ENCODE measurements around the gene LIPE. TPM values are rescaled to one million over a fixed set of nuclear protein-coding genes. Genes with fewer than 3 reads are reported as not detected.
A peak's percentile ranks its signal among the peaks of the same experiment; 100 is the strongest.

LIPE gene
- total RNA-seq, 1 experiment from 2014 or later, result 7.4 TPM

DNA sequence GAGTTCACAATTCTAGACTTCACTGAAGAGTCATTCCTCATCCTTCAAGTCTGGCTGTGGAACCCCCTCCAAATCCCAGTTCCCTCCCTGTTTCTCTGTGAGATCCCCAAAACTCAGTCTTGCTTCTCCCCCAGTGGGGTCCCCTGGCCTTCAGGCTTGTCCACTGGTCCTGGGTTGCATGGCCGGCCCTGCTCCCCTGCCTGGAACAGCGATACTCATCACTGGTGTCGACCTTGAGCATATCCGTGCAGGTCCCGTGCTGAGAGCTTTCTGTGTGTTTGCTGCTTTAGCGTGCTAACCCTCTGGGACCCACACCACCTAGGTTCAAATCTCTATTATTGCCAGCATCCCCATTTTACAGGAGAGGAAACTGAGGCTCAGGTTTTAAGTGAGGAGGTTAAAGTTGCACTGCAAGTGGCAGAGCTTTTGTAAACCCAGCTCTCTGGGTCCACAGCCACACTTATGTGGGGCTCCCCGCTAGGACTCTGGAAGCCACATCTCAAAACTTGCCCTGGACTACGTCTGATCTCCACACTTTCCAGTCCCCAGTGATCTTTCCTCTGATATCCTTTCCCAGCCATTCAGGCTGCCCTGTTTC, 15.5 kb downstream of the LIPE start:
- DNase-seq (ENCODE audit: low read depth), result no peak

DNA sequence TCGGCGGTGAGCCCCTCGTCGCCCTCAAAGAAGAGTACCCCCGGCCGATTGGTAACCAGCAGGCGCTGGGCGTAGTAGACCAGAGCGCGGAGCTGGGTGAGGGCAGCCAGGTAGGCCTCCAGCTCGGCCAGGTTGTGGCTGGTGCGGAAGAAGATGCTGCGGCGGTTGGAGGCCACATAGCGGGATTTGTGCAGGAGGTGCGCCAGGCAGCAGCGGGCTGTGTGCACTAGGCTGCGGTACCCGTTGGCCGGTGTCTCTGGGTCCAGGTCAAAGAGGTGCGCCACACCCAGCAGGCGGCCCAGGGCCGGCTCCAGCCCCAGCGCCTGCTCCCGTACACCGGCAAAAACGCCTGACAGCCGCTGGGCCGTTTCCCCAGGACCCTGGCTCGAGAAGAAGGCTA, 16.8 kb downstream of the LIPE start:
- DNase-seq (ENCODE audit: low read depth), result no peak

DNA sequence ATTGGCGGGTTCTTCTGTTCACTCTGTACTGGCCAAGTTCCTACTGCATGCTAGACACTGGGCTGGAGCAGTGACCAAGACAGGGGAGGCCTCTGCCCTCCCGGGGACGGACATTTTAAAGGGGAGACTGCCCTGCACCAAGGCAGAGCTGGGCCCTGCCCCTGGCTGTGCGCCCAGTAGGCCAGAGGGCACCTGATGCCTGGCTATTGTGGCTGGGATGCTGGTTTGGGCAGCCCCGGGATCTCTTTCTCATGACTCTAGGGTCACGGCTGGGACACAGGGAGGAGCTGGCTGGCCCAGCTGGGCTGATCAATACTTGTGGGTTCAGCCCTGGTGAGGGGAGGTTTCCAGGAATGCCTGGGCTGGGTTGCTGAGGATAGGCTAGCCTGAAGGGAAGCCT, 17.7 kb downstream of the LIPE start:
- DNase-seq (ENCODE audit: low read depth), result no peak

DNA sequence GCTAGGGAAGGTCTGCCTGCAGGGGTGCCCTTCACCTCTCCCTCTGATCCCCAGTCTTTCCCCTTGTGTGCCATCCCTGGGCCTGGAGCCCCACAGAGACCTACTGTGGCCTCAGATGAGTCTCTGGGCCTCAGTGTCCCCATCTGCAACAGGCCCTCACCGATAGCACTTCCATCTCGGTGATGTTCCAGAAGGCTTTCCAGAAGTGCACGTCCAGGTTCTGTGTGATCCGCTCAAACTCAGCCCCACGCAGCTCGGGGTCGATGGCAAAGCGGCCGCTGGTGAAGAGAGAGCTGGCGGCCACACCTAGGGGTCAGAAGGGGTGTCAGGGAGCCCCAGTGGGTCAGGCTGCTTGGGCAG, 19.4 kb downstream of the LIPE start:
- no peak for DNase-seq (ENCODE audit: low read depth)

DNA sequence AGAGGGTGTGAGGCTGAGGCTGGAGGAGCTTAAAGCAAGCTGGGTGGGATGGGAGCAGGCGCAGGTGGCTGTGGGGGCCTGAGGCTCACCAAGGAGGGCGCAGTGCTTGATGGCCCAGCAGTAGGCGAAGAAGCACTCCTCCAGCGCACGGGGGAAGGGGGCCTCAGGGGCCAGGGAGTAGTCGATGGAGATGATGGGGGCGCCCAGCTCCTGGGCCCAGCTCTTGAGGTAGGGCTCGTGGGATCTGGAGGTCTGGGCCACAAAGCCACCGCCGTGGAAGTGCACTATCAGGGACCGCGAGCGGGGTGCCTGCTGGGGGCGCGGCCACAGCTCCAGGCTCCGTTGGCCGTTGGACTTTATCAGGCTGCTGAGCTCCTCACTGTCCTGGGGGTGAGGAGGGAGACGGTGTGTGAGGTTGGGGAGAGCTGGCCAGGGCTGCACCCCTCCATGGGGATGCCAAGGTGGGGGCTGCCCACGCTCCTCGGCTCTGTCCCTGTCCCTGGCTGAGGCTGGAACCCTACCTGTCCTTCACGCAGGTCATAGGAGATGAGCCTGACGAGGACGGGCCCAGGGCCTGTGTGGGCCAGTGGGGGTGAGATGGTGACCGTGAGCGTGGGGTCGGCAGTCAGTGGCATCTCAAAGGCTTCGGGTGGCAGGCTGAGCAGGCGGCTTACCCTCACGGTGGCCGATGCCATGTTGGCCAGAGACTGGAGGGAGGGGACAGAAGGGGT, 19.9 kb downstream of the LIPE start:
- DNase-seq (ENCODE audit: low read depth), result no peak

DNA sequence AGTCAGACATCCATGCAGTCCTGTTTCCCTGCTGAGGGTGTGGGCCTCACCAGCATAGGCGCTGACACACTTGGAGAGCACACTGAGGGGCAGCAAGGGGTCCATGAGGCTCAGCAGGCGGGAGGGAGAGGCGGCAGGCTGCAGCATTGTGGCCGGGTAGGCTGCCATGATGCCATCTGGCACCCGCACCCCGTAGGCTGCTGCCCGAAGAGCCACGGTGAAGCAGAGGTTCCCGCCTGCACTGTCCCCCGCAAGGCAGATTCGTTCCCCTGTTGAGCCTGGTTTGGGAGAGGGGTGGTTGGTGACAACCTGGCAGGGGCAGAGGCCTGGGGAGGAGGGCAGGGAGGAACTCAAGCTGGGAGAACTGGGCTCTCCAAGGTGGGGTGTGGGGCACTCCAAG, 21.1 kb downstream of the LIPE start:
- DNase-seq (ENCODE audit: low read depth), result no peak

DNA sequence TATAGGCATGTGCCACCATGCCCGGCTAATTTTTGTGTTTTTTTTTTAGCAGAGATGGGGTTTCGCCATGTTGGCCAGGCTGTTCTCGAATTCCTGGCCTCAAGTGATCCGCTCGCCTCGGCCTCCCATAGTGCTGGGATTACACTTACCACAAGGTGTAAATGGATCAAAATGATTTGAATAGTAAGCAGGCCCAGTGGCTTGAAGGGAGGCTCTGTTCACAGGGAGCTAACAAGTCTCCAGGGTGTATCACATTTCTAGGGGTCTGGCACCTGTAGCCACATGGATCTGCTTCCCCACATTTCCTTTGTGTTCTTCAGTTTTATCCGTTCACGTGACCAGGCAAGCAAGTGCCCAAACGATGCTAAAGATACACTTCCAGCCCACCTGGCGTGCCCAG, 23.6 kb downstream of the LIPE start:
- no peak for DNase-seq (ENCODE audit: low read depth)

DNA sequence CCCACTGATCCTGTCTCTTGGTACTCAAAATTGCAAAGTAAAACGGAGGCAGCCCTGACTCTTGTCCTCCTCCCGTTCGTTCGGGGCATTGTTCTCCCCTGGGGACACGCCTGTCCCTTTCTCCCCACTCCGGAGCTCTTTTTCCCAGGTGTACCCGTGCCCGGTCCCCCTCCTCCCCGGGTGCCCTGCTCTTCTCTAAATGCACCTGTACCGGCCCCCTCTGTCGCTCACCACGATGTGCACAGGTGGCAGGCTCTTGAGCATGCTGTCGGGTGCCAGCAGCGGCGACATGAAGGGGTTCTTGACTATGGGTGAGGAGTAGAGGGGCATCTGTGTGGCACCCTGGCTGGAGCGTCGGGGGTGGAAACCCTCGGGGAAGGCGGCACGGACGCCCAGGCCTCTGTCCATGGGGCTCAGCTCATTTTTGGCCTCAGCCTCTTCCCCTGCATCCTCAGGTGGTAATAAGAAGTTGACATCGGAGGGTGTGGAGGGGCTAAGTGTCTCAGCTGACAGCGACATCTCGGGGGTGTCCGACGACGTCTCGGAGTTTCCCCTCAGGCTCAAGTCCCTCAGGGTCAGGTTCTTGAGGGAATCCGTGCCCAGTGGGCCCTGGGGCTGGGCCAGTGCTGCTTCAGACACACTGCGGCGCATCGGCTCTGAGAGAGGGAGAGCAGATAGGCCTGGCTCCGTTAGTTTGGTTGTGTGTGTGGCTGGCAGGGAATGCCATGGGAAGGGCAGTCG, 24.6 kb downstream of the LIPE start:
- DNase-seq (ENCODE audit: low read depth), result no peak

DNA sequence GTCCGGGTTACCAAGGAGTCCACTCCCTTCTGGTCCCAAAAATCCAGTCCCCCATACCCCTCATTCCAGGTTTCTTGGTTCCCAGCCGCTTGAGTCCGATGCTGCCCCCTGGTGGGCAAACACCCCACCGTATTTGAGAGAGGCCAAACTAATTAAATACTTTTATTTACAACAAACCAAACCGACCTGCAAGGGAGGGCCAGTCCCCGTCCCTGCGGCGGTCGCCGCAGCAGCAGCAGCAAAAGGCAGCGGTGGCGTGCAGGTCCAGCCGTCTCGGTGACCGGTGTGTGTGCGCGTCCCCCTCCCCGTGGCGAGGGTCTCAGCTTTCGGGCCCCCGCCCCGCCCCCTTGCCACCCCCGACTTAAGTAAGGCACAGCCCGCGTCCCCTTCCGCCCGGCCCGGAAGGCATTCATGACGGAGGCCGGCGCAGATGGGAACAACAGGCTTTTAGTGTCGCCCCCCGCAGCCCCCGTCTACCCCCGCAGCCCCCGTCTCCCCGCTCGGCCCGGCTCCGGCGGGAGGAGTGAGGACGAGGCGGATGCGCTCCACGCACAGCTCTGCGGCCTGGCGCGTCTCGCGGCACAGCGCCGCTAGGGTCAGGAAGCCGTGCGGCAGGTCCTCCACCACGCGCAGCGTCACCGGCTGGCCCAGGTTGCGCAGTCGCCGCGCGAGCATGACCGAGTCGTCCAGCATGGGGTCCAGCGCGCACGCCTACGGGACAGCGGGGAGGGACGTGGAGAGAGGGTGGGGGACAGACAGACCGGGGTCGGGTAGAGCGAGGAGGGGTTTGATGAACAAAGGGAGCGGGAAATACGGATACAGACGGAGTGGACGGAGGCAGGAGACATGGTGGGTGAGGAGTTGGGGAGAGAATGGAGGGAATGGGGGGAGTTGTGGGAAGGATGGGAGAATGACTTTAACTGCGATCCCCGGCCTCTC, 25.6 kb downstream of the LIPE start:
- DNase-seq (ENCODE audit: low read depth), result peak; percentile 80

DNA sequence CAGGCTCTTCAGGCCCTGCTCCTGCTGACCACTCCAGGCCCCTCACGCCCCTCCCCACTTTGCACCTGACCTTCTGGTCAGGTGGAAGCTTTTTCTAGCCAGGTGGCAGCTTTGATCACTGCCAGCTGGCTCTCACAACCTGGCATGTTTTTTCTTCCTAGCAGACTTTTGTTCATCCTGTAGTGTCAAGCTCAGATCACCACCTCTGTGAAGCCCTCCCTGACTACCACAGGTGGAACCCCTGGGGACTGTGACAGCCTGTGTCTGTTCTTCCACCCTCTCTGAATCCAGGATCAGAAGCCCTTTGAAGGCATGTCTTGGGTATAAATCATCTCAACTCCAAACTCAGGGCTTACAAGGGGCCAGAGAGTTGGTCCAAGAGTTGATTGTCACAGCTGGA, 26.8 kb downstream of the LIPE start:
- DNase-seq (ENCODE audit: low read depth), result no peak

DNA sequence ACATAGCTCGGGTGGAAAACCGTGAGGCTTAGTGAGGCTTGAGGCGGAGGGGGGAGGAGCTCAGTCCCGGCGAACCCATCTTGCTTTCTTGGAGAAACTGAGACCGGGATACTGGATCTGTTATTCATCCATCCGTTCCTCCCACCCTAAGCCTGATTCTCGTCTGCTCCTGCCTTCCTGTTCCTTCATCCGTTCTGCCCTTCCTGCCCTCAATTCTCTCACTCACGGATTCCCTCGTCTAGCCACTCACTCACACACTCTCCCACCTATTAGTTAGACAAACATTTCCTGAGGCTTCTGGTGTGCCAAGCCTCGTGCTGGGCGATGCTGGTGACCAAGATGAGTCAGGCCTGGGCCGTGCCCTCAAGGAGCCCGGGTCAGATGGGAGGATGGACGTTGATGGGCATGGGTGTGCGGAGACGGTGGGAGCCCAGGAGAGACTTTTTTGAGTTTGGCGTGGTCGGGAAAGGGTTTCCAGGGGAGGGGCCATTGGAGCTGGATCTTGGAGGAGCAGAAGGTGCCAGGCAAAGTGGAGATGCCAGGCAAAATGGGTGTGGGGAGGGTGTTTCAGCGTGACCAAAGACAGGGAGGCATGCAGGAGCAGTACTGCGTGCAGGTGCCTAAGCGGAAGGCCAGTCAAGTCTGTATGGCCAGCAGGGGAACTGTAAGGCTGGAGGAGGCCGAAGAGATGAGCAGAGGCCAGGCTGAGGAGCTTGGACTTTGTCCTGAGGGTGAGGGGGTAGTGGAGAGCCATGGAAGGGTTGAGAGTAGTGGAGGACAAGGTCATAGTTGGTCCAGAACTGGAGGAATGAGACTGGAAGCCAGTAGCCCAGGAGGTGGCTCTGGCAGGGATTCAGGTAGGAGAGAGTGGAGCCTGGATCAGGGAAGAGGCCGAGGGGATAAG, 29.7 kb downstream of the LIPE start:
- DNase-seq (ENCODE audit: low read depth), result no peak

DNA sequence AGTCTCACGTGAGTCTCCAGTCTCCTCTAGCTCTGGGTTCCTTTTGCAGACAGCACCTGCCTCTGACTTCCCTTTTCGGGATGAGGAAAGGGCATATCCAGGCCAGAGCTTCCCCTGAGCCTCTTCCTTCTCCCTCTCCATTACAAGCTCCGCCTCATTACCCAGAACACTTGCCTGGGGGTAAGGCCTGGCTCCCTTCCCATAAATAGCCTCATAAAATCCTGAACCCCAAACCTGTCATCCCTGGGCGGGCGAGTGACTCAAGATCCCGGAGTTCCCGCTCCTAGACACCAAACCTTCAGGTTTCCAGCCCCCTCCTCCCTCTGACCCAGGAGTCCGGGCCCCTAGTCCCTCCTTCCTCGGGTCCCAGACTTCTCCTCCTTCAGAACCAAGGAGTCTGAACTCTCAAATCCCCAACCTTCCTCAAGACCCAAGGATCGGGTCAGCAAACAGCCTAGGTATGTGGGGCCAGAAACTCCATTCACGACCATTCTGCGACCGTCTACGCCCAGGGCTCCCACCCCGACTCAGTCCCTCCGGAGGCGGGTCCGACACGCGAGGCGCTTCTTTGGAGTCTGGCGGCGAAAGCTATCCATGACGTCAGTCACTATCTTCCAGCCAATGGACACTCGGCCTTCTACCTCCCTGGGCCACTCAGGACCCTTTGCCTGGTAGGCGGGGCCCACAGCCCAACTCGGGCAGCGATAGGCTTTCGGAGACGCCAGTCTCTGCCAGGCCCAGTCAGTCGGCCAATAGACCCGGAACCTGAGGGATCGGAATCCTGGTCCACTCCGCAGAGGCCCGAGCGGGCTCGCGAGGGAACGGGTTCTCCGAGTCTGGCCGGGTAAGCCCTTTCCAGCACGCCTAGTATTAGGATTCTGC, 30.6 kb downstream of the LIPE start:
- DNase-seq (ENCODE audit: low read depth), result peak; percentile 100

DNA sequence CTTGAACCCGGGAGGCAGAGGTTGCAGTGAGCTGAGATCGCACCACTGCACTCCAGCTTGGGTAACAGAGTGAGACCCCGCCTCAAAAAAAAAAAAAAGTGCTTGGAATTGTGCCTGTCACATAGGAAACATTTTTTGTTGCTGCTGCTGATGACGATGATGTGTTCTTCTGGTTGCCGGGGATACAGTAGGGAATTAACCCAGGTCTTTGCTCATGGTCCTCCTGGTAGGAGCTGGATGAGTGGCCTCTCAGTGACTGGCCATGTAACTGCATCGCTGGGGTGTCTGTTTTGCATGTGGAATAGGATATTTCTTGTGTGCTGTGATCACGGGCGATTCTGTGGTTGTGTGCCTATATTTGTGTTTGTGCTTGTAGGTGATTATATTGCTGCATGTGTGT, 32.4 kb downstream of the LIPE start:
- no peak for DNase-seq (ENCODE audit: low read depth)

DNA sequence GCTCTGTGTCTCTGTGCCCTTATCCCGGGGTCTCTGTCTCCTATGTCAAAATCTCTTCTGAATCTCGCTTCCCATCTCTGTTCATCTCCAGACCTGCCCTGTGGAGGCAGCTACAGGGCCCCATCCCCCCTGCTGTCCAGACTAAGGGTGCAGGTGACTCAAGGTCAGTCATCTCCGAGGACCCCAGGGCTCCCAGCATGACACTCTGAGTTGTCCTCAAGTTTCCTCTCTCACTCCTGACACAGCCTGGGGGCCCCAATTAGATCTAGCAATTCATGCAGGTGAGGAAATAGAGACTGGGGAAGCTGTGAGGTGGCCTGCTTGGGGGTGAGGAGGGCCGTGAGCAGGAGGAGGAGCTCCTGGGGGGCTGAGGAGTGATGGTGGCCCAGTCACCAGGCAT, 35.0 kb downstream of the LIPE start:
- DNase-seq (ENCODE audit: low read depth), result no peak

DNA sequence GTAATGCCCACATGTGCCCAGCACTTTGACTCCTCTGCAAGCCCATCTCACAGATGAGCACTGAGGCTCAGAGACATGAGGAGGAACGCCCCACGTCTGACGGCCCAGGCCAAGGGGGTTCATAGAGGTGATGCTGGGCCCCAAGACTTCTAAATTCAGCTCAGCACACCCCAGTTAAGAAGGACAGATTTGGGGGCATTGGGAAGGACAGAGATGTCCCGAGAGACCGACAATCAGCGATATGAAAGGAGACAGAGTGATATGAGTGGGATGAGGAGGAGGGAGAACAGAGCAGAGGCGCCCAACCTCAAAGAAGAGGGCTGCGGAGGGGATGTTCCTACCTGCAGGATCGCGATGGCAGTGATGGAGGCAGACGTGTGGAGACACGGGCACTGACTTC, 37.3 kb downstream of the LIPE start, which contains the start of gene CNFN:
Gene CNFN (minus strand): TSS at position 399 of the 400 bp plus-strand sequence. CDS start 1,260 bp downstream, outside the sequence.
- DNase-seq (ENCODE audit: low read depth), result no peak

DNA sequence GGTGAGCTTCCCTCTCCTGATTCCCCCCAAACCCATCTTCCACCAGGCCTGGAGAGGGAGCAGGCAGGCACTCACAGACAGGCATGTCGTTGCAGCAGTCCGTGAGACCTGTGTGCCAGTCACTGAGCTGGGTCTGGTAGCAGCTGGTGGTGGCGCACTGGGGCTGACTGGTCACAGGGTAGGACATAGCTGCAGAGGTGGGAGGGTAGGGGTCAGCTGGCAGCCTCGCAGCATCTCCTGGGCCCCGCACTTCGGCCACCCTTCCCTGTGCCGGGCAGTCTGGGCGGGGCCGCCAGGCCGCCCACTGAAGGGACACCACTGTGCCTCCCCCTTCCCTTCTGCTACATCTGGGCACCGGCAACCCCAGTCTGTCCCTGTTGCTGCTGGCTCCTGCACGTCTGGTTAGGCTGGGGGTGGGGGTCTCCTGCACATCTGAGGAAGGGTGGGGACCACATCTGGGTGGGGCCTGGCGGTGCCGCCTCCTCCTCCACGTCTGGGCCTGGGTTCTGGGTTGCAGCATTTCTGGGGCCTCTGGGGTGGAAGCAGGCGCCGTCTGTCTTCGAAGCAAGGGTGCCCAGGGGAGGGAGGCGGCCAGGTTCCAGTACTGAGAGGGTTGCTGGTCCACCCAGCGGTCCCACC, 38.2 kb downstream of the LIPE start:
- no peak for DNase-seq (ENCODE audit: low read depth)

DNA sequence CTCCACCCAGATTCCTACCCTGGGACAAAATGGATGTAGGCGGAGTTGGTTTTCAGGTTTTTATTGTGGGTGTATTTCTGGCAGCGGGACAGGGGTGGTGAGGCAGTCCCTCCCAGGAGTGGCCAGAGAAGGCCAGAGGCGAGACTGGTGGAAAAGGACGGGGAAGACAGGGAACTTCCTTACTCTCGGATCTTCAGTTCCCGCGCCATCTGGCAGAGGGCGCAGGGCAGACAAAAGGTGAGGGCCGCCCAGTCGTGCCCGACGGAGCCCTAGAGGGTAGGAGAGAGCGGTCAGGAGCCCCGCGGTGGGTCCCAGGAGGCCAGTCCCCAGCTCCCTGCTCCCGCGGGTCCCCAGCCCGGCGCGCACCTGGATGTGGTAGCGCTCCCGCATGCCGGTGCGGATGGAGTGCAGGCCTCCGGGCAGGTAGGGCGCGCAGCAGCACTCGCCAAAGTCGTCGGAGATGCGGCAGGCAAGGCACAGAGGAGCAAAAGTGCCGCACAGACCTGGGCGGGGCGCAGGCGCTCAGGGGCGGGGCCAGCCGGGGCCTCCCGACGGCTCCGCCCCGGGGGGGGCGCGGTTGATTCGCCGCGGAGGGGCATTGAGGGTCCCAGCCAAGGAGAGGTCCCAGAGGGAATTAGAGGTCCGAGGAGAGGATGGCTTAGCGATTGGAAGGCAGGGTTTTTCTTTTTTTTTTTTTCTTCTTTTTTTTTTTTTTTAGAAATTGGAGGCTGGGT, 40.0 kb downstream of the LIPE start:
- peak; percentile 81 for DNase-seq (ENCODE audit: low read depth)

DNA sequence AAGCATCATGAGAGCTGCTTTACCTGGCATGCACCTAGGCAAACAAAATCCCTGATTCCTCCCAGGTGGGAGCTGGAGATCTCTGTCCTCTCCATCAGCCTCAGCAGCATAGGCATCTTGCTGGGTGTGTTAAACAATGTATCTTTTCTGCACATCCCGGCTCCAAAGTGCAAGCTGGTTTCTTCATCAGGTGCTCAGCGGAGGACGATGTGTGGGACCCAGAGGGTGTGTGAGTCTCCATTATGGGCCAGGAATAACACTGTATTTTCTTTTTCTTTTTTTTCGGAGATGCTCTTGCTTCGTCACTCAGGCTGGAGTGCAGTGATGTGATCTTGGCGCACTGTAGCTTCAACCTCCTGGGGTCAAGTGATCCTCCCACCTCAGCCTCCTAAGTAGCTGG, 47.0 kb downstream of the LIPE start:
- no peak for DNase-seq (ENCODE audit: low read depth)

Measured in Daoy (cell line).